SK-N-SH (cell line): Measurements from ENCODE around the gene CENPT.

Experiments used
- CHD2 ChIP-seq: fragments of 150-350 bp; IDR thresholded peaks from 2 replicates; pipeline ENCODE4 v1.6.1; 2018; ENCODE audit warnings: low read length; ENCODE audit not compliant: partially characterized antibody
- CTCF ChIP-seq: fragments of 200-600 bp; sonication (generic); IDR thresholded peaks from 2 replicates; pipeline ENCODE4 v1.6.1; 2017; ENCODE audit warnings: antibody characterized with exemption, mild to moderate bottlenecking, moderate library complexity
- ELF1 ChIP-seq: IDR thresholded peaks from 2 replicates; pipeline ENCODE4 v1.4.0; 2012
- EP300 ChIP-seq, 2 experiments: IDR thresholded peaks; 2 replicates each; pipeline versions ENCODE4 v1.4.0 to v1.6.1; 2012; ENCODE audit warnings: borderline replicate concordance in 1 of 2, low read depth in 1 of 2, low read length in 1 of 2
- EZH2phosphoT487 ChIP-seq: fragments of 200-600 bp; sonication (generic); IDR thresholded peaks from 2 replicates; pipeline ENCODE4 v1.6.1; 2017; ENCODE audit warnings: low read depth, mixed run types, mild to moderate bottlenecking, antibody characterized with exemption, moderate library complexity, borderline replicate concordance
- IRF3 ChIP-seq: fragments of 150-350 bp; IDR thresholded peaks from 2 replicates; pipeline ENCODE4 v1.6.1; 2016; ENCODE audit warnings: mild to moderate bottlenecking, low read depth, low read length
- NFIC ChIP-seq: IDR thresholded peaks from 2 replicates; pipeline ENCODE4 v1.4.0; 2012; ENCODE audit warnings: borderline replicate concordance
- RAD21 ChIP-seq: IDR thresholded peaks from 2 replicates; pipeline ENCODE4 v1.6.1; 2012; ENCODE audit warnings: mild to moderate bottlenecking, low read length
- SIN3A ChIP-seq: IDR thresholded peaks from 2 replicates; pipeline ENCODE4 v1.6.1; 2012; ENCODE audit warnings: low read depth, mild to moderate bottlenecking, low read length, moderate library complexity, borderline replicate concordance
- TAF1 ChIP-seq: IDR thresholded peaks from 2 replicates; pipeline ENCODE4 v1.6.1; 2012; ENCODE audit warnings: low read depth, mild to moderate bottlenecking, low read length, moderate library complexity, borderline replicate concordance
- USF1 ChIP-seq: IDR thresholded peaks from 2 replicates; pipeline ENCODE4 v1.4.0; 2012; ENCODE audit warnings: low read depth, borderline replicate concordance
- YY1 ChIP-seq: IDR thresholded peaks from 2 replicates; pipeline ENCODE4 v1.4.0; 2012; ENCODE audit warnings: low read depth, mild to moderate bottlenecking
- TF ChIP-seq, protein P1 (sequence below): IDR thresholded peaks from 2 replicates; pipeline ENCODE4 v1.4.0; 2012; ENCODE audit warnings: low read depth

DNA sequence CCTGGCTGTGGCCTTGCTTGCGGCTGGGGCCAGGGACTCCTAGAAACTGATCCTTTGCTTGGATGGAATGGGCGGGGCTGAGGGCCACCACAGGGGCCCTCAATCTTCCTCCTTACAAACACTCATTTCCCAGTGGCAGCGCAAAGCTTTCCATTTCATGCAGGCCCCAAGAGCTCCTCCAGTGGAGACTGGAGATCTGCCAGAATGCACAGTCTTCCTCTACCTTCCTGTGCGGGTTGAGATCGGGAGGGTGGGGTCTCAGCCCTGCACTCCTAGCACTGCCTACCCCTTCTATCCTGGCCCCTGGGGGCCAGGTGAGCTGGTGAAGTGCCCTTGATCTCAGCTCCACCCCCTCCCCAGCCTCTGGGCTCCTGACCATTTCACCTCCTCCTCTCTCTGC lies 38.9 kb upstream of the CENPT start:
- no peak for TF ChIP-seq CHD2
- no peak for TF ChIP-seq CTCF
- no peak for TF ChIP-seq RAD21
- no peak for TF ChIP-seq USF1
- TF ChIP-seq ELF1: no peak
- TF ChIP-seq EZH2phosphoT487: no peak
- TF ChIP-seq EP300 (IDR thresholded peaks at IDR 0.05; ENCODE audit: borderline replicate concordance in 1 of 2, low read depth in 1 of 2, low read length in 1 of 2): no peak
- TF ChIP-seq NFIC: no peak
- no peak for TF ChIP-seq IRF3
- TF ChIP-seq, protein P1, sequence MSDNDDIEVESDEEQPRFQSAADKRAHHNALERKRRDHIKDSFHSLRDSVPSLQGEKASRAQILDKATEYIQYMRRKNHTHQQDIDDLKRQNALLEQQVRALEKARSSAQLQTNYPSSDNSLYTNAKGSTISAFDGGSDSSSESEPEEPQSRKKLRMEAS: no peak
- no peak for TF ChIP-seq SIN3A
- TF ChIP-seq TAF1: no peak
- TF ChIP-seq YY1: no peak
